Middle frontal gyrus (tissue), 1 donor: ENCODE data around the gene KMT2B.

Experiments
- DNase-seq: peaks from one replicate; pipeline ENCODE4 v3.0.0-alpha.2; 2015; ENCODE audit warnings: low spot score; ENCODE audit errors: extremely low spot score

KMT2B gene

GRCh38 chr19:35777086-35777841 lies 59.5 kb downstream of the KMT2B start:
- DNase-seq: no peak

DNA sequence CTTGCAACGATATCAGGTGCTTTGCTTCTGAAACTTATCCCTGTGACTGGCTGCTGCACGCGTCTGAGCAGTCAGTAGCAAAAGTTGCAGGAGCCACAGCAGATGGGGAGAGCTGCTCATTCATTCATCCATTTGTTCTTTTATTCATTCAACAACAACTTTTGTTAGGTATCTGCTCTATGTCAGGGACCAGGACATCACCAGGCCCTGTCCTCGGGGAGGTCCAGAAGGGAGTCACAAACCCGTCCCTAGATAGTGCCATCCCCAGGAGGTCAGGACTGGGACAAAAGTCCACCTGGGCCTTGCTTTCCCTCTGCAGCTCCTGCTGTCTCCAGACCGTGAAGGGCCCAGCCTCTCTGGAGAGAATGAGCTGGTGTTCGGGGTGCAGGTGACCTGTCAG lies 60.2 kb downstream of the KMT2B start:
- no peak for DNase-seq

- no peak for DNase-seq
Measured at GRCh38 chr19:35779033-35779432, 61.2 kb downstream of the KMT2B start.

- DNase-seq: no peak
Measured at GRCh38 chr19:35780058-35780457, 62.3 kb downstream of the KMT2B start.

- DNase-seq: no peak
Measured at GRCh38 chr19:35780717-35781116, 62.9 kb downstream of the KMT2B start.

GRCh38 chr19:35781650-35782049 lies 63.8 kb downstream of the KMT2B start:
- DNase-seq: no peak

- no peak for DNase-seq
Measured at GRCh38 chr19:35782589-35782988, 64.8 kb downstream of the KMT2B start.

GRCh38 chr19:35783469-35784434 lies 65.9 kb downstream of the KMT2B start:
- no peak for DNase-seq

DNA sequence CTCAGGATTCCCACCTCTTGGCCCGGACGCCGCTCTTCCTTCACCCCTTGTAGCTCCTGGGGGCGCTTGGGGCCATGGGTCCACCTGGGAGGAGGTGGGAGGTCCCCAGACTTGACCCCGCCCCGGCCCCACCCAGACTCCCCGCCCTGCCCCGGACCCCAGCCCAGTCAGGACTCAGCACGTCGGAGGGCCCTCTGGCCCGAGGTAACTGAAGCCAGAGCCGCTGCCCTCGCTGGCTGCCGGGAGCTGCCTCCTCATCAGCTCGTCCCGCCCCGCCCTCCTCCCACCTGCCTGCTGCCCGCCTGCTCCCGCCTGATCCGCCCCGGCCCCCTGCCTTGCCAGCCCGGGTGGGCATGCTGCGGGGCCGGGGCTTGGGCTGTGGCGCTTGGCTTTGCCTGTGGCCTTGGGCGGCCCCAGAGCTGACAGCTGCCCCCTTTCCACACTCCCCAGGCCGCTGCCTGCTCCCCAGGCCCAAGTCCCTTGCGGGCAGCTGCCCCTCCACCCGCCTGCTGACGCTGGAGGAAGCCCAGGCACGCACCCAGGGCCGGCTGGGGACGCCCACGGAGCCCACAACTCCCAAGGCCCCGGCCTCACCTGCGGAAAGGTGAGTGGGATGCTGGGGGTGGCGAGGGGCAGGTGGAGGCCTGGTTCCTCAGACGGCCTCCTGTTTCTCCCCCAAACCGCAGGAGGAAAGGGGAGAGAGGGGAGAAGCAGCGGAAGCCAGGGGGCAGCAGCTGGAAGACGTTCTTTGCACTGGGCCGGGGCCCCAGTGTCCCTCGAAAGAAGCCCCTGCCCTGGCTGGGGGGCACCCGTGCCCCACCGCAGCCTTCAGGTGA lies 66.9 kb downstream of the KMT2B start:
- DNase-seq: no peak

DNA sequence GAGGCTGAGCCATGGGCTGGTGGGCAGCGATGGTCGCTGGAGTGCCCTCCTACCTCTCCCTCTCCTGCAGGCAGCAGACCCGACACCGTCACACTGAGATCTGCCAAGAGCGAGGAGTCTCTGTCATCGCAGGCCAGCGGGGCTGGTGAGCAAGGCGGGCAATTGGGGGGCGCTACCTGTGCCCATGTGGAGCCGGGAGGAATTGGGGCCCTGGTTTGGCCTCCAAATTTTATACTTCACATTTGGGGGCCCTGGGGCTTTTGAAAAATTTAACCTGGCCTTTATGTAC lies 67.5 kb downstream of the KMT2B start:
- DNase-seq: no peak

DNA sequence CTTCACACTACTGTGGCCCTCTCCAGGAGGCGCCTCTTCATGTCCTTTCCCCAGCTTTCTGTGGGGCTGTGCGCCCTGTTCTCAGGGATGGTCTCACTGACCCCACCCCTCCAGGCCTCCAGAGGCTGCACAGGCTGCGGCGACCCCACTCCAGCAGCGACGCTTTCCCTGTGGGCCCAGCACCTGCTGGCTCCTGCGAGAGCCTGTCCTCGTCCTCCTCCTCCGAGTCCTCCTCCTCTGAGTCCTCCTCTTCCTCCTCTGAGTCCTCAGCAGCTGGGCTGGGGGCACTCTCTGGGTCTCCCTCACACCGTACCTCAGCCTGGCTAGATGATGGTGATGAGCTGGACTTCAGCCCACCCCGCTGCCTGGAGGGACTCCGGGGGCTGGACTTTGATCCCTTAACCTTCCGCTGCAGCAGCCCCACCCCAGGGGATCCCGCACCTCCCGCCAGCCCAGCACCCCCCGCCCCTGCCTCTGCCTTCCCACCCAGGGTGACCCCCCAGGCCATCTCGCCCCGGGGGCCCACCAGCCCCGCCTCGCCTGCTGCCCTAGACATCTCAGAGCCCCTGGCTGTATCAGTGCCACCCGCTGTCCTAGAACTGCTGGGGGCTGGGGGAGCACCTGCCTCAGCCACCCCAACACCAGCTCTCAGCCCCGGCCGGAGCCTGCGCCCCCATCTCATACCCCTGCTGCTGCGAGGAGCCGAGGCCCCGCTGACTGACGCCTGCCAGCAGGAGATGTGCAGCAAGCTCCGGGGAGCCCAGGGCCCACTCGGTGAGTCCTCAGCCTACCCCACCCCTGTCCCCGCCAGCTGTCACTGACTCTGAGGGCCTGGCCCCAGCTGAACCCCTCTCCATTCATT lies 68.7 kb downstream of the KMT2B start:
- DNase-seq: no peak

DNA sequence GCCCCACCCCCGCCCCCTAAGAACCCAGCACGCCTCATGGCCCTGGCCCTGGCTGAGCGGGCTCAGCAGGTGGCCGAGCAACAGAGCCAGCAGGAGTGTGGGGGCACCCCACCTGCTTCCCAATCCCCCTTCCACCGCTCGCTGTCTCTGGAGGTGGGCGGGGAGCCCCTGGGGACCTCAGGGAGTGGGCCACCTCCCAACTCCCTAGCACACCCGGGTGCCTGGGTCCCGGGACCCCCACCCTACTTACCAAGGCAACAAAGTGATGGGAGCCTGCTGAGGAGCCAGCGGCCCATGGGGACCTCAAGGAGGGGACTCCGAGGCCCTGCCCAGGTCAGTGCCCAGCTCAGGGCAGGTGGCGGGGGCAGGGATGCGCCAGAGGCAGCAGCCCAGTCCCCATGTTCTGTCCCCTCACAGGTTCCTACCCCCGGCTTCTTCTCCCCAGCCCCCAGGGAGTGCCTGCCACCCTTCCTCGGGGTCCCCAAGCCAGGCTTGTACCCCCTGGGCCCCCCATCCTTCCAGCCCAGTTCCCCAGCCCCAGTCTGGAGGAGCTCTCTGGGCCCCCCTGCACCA lies 69.5 kb downstream of the KMT2B start:
- no peak for DNase-seq
